ENCODE data around the gene APLF. TPM values are rescaled to one million over a fixed set of nuclear protein-coding genes. Genes with fewer than 3 reads are reported as not detected.

APLF gene, protein sequence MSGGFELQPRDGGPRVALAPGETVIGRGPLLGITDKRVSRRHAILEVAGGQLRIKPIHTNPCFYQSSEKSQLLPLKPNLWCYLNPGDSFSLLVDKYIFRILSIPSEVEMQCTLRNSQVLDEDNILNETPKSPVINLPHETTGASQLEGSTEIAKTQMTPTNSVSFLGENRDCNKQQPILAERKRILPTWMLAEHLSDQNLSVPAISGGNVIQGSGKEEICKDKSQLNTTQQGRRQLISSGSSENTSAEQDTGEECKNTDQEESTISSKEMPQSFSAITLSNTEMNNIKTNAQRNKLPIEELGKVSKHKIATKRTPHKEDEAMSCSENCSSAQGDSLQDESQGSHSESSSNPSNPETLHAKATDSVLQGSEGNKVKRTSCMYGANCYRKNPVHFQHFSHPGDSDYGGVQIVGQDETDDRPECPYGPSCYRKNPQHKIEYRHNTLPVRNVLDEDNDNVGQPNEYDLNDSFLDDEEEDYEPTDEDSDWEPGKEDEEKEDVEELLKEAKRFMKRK
- total RNA-seq (2014; rRNA removed; shearing (Covaris generic)): 4.6 TPM in 2 replicates

DNA sequence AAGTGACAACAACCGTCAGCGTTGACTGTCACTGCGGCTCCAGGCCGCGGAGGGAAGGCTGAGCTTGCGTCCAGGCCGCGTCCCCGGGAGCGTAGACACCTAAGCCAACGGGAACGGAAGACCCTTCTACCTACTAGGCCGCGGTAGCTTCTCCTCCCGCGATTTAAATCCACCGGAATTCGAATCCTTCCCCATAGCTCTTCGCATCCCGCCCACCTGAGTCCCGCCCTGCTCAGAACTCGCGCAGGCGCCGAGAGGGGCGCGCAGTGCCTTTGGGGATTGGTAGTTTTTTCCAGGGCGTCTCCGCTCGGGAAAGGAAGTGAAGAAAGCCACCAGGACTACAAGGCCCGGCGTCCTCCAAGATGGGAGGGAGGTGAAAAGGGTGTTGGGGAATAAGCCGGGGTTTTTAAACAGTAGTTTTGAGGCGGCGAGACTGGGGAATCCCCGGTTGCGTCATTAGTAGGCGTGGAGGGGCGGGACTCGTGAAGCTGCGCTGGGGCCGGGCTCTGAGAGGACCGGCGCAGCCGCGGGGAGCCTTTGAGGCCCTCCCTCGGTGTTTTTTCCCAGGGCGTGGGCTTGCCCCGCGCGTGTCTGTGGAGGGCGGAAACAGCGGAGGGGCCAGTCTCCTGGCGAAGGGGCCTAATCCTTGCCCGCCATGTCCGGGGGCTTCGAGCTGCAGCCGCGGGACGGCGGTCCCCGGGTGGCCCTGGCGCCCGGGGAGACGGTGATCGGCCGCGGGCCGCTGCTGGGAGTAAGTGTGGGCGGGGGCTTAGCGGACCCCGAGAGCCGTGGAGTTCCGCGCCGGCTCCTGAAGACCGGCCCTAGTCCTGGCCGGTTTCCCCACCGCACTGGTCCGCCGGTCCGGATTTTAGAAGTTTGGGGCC, at the start of gene APLF, which contains the start of gene FBXO48:
TSS of gene APLF (plus strand) at position 509 of the 884 bp plus-strand sequence. CDS start at position 656, 147 bp downstream.
TSS of gene FBXO48 (minus strand) at position 218 of the 884 bp plus-strand sequence. CDS start 2,149 bp downstream, outside the sequence.
- DNase-seq: peak; percentile 99 to 100
- Histone ChIP-seq H3K36me3 (no peaks in the 10 kb centered on the region), H3K4me3 (peak within 1 kb of the TSS; percentile 85), H3K27ac (peak within 1 kb of the TSS; percentile 79), H3K27me3 (no peaks in the 10 kb centered on the region), H3K4me1 (peaks cover 7% of the 10 kb centered on the region), H3K9me3 (replicated peaks) (no peaks in the 10 kb centered on the region)

DNA sequence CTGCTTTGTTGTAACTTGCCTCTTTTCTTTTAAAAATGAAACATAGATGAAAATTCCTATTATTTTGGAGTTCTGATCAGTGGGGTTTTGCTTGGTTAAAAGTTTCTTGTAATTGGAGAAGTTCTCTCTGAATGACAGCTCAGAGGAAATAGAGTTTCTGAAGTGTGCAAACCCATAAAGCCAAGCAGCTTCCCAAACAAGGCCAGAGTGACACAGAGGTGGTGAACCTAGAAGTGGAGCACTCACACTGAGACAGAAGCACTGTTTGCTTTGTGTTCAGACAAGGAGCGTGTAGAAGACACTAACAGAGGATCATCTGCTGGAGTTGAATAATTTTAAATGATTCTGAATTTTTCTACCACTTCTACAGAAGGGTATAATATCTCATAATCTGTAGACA, 49.5 kb upstream of the APLF start:
- no peak for DNase-seq
- Histone ChIP-seq H3K9me3 (replicated peaks) (no peaks in the 10 kb centered on the region), H3K27me3 (peaks cover 4% of the 10 kb centered on the region; the same call in 1 of the 2 replicates), H3K4me1 (no peaks in the 10 kb centered on the region), H3K4me3 (no peak overlapping the region), H3K36me3 (no peaks in the 10 kb centered on the region), H3K27ac (no peak overlapping the region)

DNA sequence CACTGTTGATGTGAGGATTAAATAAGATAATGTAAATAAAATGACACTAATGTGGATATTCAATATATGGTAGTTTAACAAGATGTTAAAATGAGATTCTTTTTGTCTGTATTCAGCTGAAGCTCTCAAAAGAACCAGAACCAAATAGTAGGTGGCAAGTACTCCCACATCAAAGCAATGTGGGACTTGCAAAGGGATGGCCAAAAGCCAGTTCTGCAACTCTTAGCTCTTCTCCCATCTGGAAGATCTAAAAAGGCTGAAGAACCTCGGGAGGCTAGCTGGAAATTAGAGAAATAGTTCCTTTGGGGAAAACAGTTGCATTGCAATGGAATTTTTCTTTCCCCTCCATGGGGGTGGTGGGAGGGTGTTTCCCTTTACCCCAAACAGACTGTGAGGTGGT, 49.0 kb upstream of the APLF start:
- H3K9me3 ChIP-seq (replicated peaks): no peaks in the 10 kb centered on the region
- H3K27me3 ChIP-seq: peaks cover 4% of the 10 kb centered on the region; the same call in 1 of the 2 replicates
- no peak for DNase-seq
- no peak overlapping the region for H3K4me3 ChIP-seq
- H3K36me3 ChIP-seq: no peaks in the 10 kb centered on the region
- no peak overlapping the region for H3K27ac ChIP-seq
- H3K4me1 ChIP-seq: no peaks in the 10 kb centered on the region

DNA sequence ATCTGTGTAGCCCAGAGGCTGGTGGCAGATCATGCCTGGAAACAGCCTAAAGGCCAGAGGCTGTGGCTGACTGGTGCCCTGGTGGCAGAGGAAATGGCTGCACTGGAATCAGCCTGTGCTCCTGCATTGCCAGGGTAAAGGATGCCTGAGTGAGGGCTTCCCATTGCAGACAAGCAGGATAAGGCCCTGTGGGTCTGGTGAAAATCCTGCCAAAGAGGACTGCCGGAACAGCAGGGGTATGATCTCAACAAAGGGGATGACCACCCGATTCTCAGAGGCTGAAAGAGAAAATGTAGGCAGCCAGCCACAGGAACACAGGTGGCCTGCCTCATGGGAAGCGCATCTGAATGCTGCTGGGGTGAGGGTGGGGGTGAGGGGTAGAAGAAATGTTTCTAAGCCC, 48.5 kb upstream of the APLF start:
- Histone ChIP-seq H3K36me3 (no peaks in the 10 kb centered on the region), H3K4me1 (no peaks in the 10 kb centered on the region), H3K4me3 (no peak overlapping the region), H3K27ac (no peak overlapping the region), H3K27me3 (peaks cover 4% of the 10 kb centered on the region; the same call in 1 of the 2 replicates), H3K9me3 (replicated peaks) (no peaks in the 10 kb centered on the region)
- no peak for DNase-seq

DNA sequence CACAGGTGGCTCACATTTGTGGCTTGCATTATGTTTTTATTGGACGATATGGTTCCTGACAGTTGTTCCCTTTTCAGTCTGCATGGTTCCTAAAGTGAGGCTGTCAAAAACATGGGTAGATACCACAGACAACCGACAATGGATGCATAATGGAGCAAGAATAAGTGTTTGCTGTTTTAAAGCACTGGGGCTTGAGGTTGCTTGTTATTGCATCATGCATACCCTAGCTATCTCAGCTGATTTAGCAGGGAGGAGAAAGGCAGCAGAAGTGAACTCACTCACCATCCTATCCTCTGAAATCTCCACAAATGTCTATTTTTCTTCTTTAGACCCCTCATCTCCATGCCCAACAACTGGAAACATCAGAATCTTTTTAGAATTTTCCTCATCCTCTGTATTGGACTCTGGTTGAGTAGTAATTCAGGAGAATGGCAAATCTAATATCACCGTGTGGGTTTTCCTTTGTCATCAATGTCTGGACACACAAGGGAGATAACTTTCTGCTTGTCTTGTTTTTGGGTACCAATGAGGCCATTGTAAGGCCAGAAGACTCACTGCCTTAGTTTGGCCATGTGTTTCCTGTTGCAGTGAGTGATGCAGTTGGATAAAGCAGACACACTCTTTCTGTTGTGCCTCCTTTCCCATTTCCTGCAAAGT, 47.0 kb upstream of the APLF start:
- H3K4me3 ChIP-seq: no peak overlapping the region
- DNase-seq: no peak
- no peaks in the 10 kb centered on the region for H3K4me1 ChIP-seq
- no peaks in the 10 kb centered on the region for H3K9me3 ChIP-seq (replicated peaks)
- peaks cover 4% of the 10 kb centered on the region; the same call in 1 of the 2 replicates for H3K27me3 ChIP-seq
- no peak overlapping the region for H3K27ac ChIP-seq
- H3K36me3 ChIP-seq: no peaks in the 10 kb centered on the region

DNA sequence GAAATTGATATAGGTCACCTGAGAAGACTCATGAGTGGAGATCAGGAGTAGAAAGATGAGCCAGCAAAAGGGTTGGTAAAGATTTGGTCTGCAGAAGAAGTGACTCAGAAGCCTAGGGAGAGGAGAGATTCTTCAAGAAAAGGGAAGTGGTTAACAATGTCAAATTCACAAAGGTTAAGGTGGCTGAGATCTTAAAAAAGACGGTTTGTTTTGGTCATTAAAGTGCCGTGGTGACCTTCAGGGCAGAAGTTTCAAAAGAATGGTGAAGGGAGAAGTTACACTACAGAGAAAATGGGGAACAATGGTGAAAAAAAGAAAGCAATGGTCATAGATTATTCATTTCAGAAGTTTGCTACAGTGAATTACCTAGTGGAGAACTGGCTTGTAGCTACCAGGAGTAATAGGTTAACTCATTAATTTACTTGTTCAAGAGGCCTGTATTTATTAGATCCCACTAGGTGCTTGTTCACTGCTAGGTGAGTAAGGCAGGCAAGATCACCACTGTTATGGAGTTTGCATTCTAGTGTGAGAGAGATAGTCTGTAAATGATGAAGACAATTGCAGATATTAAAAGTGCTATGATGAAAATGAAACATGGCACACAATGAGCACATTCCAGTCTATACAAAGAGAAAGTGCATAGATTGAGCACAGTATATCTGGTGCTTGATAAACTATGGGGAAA, 43.3 kb upstream of the APLF start:
- DNase-seq: no peak
- no peaks in the 10 kb centered on the region for H3K36me3 ChIP-seq

DNA sequence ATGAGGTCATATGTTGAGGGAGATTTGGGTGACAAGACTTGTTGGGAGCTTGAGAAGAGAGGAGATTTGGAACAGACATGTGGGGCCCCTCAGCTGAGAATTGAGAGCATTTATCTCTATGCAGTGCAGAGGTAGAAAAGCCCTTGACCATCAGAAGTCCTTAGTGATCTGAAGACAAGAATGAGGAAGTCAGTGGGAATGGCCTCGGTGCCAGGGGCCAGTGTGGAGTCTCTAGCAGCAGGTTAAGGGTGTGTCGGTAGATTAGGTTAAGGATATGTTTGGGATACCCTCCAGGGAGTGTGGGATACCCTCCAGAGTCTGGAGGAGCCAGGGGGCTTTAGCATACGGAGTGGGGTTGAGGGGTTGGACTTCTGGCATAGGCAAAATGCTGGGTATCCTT, 41.9 kb upstream of the APLF start:
- no peaks in the 10 kb centered on the region for H3K9me3 ChIP-seq (replicated peaks)
- H3K4me1 ChIP-seq: no peaks in the 10 kb centered on the region
- DNase-seq: no peak
- H3K4me3 ChIP-seq: no peak overlapping the region
- H3K27me3 ChIP-seq: peaks cover 4% of the 10 kb centered on the region; the same call in 1 of the 2 replicates
- no peak overlapping the region for H3K27ac ChIP-seq
- no peaks in the 10 kb centered on the region for H3K36me3 ChIP-seq

More for the DNA sequence above, 43.3 kb upstream of the APLF start:
- Histone ChIP-seq H3K4me1 (no peaks in the 10 kb centered on the region), H3K27me3 (peaks cover 4% of the 10 kb centered on the region; the same call in 1 of the 2 replicates), H3K27ac (no peak overlapping the region), H3K4me3 (no peak overlapping the region), H3K9me3 (replicated peaks) (no peaks in the 10 kb centered on the region)

DNA sequence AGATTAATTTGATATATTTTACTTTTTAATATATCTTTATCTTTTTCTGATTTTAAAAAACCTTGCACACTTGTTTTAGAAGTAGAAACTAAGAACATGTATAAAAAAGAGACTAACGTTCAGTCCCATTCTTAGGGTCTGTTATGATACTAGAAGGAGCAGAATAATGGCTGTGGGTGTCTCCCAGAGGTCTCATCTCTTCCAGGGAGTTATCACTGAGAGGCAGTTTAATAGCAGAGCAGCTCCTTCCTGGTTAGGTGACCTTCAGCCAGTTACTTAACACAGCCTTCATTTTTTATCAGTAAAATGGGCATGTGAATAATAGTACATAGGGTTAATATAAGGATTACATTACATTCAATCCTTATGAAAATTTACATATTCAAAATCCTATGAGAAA, 40.9 kb upstream of the APLF start:
- H3K9me3 ChIP-seq (replicated peaks): no peaks in the 10 kb centered on the region
- H3K27ac ChIP-seq: no peak overlapping the region
- no peaks in the 10 kb centered on the region for H3K4me1 ChIP-seq
- H3K4me3 ChIP-seq: no peak overlapping the region
- DNase-seq: no peak
- H3K27me3 ChIP-seq: peaks cover 4% of the 10 kb centered on the region; the same call in 1 of the 2 replicates
- H3K36me3 ChIP-seq: no peaks in the 10 kb centered on the region

DNA sequence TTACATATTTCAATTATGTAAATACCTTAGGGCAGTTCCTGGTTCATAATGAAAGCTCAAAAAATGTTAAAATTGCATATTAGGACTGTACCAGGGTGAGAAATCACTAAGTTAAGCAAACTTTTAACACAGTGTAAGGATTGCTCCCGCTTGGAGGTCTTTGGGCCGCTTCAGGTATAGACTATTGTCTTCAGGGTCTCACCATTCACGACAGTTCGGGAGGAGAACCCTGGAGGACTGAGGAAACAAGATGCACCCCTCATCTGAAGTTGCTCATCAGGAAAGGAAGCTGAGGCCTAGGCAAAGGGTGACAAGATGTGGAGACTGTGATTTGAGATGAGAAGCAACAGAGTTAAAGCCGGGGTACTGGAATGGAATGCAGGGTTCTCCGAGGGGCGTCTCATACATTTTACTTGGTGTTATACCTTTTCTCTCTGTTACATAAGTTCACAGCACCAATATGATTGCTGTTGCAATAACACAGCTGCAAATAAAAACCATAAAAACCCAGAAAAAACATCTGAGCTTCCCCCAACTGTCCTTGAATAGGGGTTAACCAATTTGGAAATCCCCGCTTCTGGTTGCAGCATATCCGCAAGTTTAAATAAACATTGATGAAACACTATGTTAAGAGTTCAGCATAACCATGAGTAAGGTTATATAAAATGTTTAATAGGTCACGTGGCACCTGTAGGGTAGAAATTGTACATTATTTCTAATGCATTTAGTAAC, 40.4 kb upstream of the APLF start:
- no peaks in the 10 kb centered on the region for H3K27me3 ChIP-seq
- DNase-seq: no peak
- no peaks in the 10 kb centered on the region for H3K4me1 ChIP-seq
- H3K36me3 ChIP-seq: no peaks in the 10 kb centered on the region
- no peaks in the 10 kb centered on the region for H3K9me3 ChIP-seq (replicated peaks)
- no peak overlapping the region for H3K27ac ChIP-seq
- H3K4me3 ChIP-seq: no peak overlapping the region

DNA sequence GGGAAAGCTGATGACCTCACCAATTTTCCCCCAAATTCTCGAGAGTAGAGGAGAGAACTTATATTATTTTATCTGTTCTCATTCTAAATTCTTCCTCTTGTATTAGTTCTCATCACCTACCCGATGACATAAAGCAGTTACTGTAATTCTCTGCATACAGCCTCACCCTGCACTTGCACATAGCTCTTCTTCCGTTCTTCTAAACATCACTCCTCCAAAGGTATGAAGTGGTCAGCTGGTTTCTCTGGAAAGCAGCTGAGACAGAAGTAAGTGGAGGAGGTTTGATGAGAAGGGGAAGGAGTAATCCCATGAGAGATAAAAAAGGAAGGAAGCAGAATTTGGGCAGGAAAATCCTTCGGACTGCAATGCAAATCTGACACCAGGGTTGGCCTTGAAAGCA, 39.3 kb upstream of the APLF start:
- H3K4me1 ChIP-seq: no peaks in the 10 kb centered on the region
- no peaks in the 10 kb centered on the region for H3K36me3 ChIP-seq
- no peak overlapping the region for H3K27ac ChIP-seq
- no peaks in the 10 kb centered on the region for H3K27me3 ChIP-seq
- H3K9me3 ChIP-seq (replicated peaks): no peaks in the 10 kb centered on the region
- no peak overlapping the region for H3K4me3 ChIP-seq
- no peak for DNase-seq

DNA sequence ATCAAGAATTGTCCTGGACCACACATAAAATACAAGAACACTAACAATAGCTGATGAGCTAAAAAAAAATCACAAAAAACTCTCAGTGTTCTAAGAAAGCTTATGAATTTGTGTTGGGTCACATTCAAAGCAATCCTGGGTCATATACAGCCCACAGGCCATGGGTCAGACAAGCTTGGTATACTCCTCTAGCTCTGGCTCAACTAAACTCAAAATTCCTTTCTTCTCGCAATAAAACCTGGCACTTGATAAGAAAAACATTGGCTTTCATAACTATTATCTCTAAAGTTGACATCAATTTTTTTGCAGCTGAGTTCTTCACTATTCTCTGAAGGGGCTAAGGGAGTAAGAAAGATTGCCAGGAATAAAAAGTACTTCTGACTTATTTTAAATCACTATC, 38.6 kb upstream of the APLF start:
- Histone ChIP-seq H3K9me3 (replicated peaks) (no peaks in the 10 kb centered on the region), H3K36me3 (no peaks in the 10 kb centered on the region), H3K4me3 (no peak overlapping the region), H3K27ac (no peak overlapping the region), H3K4me1 (no peaks in the 10 kb centered on the region), H3K27me3 (no peaks in the 10 kb centered on the region)
- no peak for DNase-seq

DNA sequence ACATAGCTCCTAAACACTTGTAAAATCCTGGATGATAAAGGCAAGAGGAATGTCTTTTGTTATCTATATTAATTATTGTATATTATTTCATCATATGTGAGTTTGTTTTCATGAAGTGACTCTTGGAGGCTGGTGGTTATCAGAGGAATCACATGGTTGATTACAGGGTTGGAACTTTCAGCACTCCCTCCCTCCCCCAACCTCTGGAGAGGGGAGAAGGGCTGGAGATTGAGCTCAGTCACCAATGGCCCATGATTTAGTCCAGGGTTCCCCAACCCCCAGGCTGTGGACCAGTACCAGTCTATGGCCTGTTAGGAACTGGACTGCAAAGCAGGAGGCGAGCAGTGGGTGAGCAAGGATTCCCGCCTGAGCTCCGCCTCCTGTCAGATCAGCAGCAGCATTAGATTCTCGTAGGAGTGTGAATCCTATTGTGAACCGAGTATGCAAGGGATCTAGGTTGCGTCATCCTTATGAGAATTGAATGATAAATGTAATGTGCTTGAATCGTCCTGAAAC, 38.0 kb upstream of the APLF start:
- H3K27ac ChIP-seq: no peak overlapping the region
- no peaks in the 10 kb centered on the region for H3K27me3 ChIP-seq
- no peak for DNase-seq
- H3K36me3 ChIP-seq: no peaks in the 10 kb centered on the region
- H3K4me1 ChIP-seq: no peaks in the 10 kb centered on the region
- no peak overlapping the region for H3K4me3 ChIP-seq
- H3K9me3 ChIP-seq (replicated peaks): no peaks in the 10 kb centered on the region

DNA sequence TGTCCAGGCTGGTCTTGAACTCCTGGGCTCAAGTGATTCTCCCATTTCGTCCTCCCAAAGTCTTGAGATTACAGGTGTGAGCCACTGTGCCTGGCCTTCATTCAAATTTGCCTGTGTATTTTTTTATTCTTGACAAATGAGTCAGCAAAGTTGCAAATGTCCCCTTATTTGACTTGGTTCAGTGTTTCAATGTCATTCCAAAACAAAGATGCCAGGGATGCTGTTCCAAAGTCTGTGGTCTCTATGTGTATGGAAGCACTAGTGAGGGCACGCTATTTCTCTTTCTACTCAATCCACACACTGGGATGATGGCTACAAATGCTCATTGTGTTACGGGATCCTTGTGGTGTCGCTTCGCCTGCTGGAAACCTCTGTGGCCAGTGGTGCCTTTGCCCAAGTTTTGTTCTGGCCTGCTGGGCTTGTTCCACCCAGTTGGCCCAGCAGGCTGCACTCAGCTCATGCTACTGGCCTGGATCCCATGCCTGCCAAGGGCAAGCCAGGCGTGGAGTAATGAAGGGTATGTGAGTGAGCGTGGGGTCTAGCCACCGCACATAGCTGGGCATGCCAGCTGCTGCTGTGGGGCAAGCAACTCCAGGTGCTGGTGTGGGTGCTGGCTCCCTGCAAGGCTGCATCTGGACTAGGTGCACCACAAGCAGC, 35.9 kb upstream of the APLF start:
- no peak for DNase-seq
- Histone ChIP-seq H3K27me3 (no peaks in the 10 kb centered on the region), H3K4me3 (no peak overlapping the region)

More for the DNA sequence above, 35.9 kb upstream of the APLF start:
- H3K9me3 ChIP-seq (replicated peaks): no peaks in the 10 kb centered on the region
- no peaks in the 10 kb centered on the region for H3K4me1 ChIP-seq
- no peaks in the 10 kb centered on the region for H3K36me3 ChIP-seq
- H3K27ac ChIP-seq: no peak overlapping the region
